OCI-M2 (cell line): ENCODE measurements around the gene DLK1.

Experiments used
- DNase-seq: peaks from one replicate; lab custom pipeline; 2025; ENCODE audit not compliant: unreplicated experiment; lab: John Stamatoyannopoulos, UW

Gene DLK1

DNA sequence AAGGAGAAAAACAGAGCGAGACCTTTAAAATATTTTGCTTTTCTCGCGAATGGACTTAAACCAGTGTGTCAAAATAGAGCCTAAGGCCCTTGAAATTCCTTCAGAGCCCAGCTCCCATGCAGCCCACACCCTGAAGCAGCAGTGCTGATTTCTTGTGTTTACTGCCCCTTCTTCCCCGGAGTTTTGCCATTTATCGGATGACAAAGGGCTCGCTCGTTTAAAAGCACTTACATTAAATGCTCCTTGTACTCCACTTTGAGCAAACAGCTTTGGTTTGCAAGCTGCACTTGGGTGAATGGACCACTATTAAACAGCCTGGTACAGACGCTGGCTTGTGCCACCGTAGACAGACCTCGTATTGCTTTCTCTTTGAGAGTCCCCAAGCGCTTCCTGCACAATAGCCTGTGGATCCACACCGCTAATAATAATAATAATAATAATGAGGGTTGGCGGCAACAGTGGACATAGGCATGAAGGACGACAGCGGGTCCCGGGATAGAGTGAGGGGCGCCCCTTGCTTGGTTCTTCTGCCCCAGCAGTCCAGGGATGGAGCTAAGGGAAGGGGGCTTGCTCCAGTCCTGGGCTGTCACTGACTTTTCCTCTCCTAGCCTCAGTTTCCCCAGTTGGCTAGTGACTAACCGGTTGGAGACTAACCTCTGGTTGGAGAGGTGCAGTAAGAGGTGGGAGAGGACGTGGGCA lies 6.6 kb downstream of the DLK1 start:
- no peak for DNase-seq

DNA sequence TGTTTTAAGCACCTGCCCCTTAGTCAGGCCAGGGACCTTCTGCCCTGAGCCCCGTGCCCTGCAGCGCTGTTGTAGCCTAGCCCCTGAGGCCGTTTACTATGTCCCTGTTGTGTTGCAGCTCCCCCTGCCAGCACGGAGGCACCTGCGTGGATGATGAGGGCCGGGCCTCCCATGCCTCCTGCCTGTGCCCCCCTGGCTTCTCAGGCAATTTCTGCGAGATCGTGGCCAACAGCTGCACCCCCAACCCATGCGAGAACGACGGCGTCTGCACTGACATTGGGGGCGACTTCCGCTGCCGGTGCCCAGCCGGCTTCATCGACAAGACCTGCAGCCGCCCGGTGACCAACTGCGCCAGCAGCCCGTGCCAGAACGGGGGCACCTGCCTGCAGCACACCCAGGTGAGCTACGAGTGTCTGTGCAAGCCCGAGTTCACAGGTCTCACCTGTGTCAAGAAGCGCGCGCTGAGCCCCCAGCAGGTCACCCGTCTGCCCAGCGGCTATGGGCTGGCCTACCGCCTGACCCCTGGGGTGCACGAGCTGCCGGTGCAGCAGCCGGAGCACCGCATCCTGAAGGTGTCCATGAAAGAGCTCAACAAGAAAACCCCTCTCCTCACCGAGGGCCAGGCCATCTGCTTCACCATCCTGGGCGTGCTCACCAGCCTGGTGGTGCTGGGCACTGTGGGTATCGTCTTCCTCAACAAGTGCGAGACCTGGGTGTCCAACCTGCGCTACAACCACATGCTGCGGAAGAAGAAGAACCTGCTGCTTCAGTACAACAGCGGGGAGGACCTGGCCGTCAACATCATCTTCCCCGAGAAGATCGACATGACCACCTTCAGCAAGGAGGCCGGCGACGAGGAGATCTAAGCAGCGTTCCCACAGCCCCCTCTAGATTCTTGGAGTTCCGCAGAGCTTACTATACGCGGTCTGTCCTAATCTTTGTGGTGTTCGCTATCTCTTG lies 7.6 kb downstream of the DLK1 start:
- no peak for DNase-seq

DNA sequence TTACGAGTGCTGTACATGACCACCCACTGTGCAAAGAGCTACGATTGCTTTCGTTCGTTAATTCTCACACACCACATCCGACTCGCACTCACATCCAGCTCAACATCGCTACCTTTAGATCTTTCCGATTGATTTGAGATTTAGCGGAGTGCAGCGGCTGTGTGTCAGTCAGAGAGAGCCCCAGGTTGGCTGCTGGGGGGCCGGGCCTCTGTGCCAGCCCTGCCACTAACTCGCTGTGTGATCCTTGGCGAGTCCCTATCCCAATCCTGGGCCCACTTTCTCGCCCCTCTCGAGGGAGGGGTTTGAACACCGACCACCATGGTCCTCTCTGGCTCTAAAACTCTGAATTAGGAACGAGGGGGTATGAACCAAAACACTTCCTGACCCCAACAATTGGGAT lies 8.6 kb downstream of the DLK1 start:
- DNase-seq = no peak

DNA sequence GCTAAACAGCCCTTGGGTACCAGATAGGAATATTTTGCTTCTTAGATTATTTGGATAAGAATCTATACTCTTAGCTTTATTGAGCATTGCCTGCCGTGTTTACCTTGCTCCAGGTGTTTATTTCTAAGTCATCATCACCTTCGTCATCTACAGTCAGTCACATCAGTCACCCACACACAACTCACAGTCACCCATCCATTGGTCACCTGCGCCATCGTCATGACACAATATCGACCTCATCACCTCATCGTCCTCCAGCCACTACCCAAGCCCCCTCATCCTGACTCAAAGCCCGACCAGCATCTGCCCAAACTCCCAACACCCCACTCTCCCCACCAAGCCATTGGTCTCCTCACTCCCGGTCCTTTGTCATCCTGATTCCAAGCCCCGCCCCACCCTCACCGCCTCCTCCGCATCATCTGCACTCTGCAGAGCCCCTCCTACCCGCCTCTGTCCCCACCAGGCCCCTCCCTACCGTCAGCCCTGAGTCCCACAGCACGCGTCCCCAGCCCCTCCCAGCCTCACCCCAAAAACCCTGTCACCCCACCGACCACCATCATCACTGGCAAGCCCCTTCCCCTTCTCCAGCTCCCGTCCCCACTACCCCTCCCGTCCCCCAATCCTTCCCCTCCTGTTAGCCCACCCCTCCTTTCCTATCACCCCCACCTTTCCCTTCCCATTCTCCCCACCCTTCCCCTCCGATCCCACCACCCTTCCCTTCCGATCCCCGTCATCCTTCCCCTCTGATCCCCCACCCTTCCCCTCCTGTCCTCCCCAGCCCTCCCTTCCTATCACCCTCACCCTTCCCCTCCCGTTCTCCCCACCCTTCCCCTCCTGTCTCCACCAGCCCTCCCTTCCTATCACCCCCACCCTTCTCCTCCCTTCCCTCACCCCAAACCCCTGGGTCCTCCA lies 9.8 kb downstream of the DLK1 start:
- no peak for DNase-seq

DNA sequence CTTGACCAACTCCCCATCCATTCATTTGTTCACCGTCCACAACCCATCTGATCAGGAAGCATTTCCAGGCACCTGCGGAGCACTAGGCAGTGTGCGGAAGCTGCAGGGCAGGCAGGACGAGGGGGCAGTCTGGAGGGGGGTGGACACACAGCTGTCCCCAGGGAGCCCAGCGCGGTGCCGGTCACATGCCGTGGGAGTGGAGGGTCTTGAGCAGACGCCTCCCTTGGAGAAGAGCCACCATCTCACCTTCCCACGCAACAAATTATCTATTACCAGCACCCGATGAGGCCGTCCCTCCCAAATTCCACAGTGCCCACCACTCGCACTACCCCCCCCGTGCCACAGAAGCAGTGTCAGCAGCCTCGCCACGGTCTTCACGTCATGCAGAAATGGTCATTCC lies 10.8 kb downstream of the DLK1 start:
- no peak for DNase-seq

DNA sequence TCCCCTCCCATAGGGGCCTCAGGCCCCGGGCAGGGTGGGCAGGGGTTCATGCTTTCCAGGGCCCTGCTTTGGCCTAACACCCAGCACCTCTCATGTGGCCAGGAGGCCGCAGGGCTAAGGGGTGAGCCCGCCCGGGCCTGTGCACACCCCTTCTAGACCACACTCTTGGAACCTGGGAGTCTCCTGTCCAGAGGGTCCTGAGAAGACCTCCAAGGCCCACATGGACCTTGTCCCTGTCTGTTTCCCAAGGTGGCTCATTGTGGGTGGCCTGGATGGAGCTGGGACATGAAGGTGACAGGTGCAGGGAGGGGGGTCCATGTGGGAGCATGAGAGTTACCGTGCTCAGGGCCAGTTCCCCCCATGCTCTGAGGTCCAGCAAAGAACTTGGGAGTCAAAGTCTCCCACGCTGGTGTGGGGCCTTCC lies 11.6 kb downstream of the DLK1 start:
- no peak for DNase-seq

DNA sequence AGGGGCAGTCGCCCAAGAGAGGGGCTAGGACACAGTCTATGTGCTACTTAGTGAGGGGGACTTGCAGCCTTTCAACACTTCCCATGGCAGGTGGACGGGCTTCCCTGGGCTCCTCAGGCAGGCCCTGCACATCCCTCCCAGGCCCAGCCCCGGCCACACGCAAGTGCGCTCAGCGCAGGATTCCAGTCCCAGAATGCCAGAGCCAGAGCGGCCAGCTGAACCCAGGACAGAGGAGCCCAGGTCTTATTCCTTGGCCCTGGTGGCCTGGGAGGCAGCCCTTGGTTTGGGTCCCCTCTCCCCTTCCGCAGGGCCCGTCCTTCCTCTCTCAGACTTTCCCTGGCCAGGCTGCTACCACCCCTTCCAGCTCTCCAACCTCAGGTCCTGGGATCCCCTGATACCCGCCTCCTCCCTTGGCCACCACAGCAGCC lies 12.0 kb downstream of the DLK1 start:
- DNase-seq = no peak

DNA sequence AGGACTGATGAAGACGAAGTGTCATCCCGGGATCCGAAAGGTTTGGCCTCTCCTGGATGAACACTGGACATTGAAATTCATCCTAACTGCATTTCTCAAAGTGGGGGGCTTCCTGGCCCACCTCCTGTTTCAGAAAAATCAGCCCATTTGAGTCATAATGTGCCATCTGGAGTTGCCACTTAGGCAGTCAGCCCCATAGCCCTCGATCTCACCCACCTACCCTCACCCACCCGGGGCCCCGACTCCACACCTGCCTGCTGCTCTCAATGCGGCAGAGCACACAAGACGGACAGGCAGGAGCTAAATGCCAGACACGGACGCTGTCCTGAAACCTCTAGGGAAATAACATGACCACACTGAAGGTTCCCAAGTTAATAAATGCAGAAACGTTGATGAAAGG lies 12.6 kb downstream of the DLK1 start:
- DNase-seq = no peak

DNA sequence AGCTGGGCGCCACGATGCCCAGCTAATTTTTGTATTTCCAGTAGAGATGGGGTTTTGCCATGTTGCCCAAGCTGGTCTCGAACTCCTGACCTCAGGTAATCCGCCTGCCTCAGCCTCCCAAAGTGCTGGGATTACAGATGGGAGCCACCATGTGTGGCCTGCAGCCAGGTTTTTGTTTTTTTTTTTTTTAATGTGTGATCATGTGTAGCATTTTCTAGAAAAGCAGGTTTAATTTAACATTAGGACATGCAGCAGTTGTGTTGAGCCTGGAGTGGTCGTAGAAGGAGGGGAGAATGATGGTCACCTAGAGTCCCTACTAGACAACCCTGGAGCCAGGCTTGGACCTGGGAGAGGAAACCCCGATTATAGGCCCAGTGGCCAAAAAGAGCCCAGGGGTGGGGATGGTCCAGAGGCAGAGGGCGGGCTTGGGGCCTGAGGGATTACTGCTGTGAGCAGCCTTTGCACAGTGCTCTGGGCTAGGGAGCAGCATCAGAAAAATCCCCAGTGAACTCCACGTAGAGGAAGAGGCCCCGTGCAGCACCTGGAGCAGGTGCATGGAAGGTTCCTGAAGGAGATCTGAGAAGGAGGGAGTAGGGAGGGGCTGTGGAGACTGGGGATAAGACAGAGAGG lies 13.6 kb downstream of the DLK1 start:
- DNase-seq = no peak

DNA sequence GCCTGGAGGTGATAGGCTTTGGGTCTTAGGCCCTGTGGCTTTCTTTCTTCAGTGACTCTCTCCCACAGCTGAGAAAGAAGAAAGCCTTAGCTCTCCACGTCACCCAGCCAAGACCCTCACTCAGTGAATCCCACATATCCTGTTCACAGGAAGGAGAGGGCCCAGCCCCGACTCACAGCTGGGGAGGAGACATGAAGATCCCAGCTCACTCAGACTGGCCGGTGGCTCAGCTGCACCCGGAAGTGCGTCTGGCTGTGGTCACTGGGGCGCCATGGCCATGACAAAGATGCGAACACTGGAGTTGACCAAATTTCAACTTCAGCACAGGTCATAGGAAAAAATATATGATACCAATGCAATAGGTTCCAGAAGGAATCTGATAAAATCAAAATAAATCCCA lies 14.2 kb downstream of the DLK1 start:
- no peak for DNase-seq

DNA sequence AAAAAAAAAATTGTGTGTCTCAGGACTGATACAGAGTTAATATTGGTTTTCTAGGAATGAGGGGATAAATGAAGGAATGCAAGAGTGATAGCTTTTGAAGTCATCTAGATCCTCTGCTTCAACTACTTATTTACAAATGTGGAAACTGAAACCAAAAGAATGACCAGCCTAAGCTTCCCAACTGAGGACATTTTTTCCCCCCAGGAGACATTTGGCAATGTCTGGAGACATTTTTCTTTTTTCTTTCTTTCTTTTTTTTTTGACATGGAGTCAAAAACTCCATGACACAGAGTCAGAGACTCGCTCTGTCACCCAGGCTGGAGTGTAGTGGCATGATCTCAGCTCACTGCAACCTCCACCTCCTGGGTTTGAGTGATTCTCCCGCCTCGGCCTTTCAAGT lies 15.3 kb downstream of the DLK1 start:
- DNase-seq = no peak

DNA sequence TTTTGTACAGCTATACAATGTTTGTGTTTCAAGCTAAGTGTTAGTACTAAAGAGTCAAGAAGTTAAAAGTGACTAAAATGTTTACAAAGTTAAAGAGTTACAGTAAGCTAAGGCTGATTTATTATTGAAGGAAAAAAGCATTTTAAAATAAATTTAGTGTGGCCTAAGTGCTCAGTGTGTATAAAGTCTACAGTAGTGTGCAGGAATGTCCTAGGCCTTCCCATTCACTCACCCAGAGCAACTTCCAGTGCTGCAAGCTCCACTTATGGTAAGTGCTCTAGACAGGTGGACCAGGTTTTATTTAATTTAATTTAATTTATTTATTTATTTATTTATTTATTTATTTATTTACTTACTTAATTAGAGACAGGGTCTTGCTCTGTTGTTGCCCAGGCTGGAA lies 19.6 kb downstream of the DLK1 start:
- DNase-seq = no peak

DNA sequence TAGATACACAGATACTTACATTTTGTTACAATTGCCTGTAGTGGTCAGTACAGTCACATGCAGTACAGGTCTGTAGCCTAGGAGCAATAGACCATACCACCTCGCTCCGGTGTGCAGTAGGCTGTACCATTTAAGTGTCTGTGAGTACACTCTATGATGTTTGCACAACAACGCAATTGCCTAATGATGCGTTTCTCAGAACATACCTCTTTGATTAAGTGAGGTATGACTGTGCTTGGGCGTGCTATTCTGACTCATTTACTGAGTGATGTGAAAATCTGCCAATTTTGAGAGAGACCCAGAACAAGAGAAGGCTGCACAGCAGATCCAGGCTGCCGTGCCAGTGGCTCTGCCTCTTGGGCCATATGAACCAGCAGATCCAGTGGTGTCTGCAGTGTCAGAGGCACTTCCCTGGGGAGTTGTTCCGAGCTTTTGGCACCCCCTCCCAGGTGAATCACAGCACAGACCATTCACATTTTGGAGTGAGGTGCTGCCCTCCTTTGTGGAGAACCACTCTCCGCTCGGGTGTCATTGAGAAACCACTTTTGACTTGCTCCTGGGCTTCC lies 20.4 kb downstream of the DLK1 start:
- DNase-seq = no peak

DNA sequence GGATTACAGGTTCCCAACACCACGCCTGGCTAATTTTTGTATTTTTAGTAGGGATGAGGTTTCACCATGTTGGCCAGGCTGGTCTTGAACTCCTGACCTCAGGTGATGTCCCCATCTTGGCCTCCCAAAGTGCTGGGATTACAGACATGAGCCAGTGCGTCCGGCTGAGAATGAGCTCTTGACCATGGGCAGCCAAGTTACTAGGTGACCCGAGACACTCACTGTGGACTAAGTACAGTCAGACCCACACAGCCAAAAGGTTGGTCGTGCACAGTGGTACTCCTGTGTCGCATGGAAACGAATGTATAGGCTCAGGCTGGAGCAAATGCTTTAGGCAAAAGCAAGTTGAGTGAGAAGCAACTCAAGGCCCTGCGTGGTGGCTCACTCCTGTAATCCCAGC lies 21.0 kb downstream of the DLK1 start:
- DNase-seq = no peak

DNA sequence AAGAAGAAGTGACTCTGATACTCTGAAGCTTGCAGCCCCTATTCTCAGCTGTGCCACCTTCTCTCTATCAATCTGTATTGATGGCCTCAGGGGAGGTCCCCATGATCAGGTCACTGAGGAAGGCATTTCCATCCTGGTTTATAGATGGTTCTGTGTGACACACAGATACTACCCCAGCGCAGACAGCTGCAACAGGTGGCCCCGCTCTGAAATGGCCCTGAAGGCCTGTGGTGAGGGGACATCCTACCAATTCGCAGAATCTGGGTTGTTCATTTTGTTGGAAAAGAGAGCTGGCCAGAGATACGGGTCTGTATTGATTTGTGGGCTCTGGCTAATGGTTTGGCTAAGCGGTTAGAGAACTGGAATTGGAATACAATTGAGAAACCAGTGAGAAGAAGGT lies 21.7 kb downstream of the DLK1 start:
- no peak for DNase-seq

DNA sequence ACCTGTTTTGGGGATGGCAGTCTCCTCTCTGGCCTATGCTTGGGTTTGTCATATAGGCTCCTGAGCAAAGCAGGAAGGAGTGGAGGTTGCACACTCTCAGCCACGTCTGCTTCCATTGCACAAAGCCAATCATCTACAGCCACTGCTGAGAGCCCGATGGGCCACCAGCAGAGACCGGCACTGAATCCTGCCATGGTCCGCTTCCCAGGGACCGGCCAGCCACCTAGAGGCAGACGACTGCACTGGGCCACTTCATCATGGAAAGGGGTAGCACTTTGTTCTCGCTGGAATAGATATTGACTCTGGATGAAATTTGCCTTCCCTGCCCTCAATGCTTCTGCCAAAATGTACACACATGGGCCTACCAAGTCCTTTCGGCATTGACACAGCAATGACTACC lies 22.3 kb downstream of the DLK1 start:
- no peak for DNase-seq

DNA sequence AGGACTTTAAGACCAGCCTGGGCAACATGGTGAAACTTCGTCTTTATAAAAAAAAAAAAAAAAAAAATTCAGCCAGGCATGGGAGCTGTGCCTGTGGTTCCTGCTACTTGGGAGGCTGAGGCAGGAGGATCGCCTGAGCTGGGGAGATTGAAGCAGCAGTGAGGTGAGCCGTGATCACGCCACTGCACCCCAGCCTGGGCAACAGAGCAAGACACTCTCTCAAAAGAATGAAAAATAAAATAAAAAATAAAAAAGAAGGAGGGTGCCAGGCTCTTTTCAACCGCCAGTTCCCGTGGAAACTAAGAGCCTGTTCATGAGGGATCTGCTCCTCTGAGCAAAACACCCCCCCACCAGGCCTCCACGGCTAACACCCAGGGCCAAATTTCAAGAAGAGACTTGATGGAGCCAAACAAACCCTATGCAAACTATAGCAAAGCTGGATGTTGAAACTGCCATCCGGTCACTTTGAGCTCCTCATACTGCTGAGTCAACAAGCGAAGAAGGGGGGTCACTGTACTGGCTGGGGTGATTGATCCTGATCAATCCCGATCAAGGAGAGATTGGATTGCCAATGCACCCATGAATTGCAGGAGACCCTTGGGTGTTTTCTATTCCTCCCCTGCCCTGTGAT lies 23.4 kb downstream of the DLK1 start:
- no peak for DNase-seq

DNA sequence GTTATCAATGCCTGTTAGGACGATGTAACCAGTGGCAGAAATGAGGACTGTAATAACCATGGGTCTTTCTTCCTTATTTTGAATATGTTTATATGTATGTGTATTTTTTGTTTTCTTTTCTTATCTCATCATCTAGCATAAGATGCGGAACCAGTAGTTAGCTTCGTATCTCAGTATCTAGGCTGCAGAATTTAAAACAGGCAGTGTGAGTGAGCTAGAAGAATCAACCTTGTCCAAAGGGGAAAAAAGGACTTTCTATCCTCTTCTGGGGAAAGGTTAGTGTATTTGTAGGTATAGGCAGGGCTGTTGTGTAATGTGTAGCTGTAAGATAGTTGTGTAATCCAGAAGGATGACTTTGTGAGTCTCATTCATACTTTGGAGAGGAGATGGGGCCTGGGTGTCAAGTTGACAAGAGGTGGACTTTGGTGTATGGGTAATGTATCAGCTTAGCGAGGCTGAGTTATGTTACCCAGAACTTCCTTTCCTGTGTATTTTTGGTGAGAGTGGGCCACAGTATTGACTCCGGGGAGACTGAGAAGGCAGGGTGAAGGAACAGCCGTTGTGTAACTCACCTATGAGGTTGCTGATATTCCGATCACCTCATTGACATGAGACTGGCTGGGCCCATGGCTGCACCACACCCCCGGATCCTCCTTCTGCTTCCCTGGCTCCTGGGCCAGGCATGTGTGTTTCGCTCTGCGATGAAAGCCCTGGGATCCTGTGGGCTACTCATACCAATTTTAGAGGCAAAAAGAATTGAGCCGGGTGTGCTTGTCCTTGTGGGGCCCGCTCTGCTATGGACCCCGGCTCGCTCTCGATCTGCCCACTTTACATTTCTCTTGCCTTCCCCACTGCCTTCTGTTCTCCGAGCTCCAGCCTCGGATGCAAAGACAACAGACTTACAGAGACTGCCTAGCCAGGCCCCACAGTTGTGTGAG lies 24.3 kb downstream of the DLK1 start:
- DNase-seq = no peak

DNA sequence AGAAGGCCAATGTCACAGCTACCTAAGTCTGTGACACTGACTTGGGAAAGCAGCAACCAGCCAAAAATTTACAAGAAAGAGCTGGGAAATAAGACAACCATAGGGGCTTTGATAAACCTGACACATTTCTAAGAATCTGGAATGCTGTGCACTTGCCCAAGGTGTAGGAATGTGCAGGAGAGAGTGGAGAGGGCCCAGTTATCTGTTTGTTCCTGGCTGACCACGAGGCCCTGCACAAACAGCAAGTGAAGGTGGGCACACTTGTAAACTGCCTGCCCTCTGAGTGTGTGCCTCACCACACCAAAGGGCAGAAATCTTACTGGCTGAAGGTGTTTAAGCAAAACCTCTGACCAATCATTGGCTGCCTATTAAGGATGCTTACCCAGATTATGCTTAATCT lies 27.3 kb downstream of the DLK1 start:
- no peak for DNase-seq
